ENCODE results near the gene NGB. TPM values are rescaled to one million over a fixed set of nuclear protein-coding genes. Genes with fewer than 3 reads are reported as not detected.

NGB gene
- total RNA-seq, 2 experiments from 2014 or later, result not detected

DNA sequence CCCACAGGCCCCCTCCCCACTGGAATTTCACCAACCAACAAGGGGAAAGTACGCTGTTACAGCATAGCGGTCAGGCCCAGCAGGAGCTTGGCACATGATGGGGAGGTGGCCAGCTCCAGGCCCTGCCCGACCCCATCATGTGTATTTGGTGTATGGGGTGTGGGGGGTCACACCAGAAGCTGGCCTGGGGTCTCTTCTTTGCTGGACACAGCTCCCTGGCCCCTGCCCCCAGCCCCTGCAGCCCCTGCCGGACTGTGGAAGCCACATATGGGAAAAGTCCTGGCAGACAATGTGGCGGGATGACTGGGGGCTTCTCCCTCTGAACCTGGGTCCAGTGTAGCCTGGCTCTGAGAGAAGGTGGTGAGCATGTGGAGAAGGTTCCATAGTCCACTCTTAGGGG, 12.4 kb downstream of the NGB start:
- H3K27me3 Mint-ChIP-seq (ENCODE audit: low read depth), result peaks cover 5% of the 10 kb centered on the region
- no peak for DNase-seq
- no peaks in the 10 kb centered on the region for H3K36me3 Mint-ChIP-seq (ENCODE audit: low read depth)
- H3K9me3 Mint-ChIP-seq, result no peaks in the 10 kb centered on the region
- CTCF ChIA-PET, result no interaction called here
- no peak overlapping the region for H3K27ac Mint-ChIP-seq
- no peak overlapping the region for H3K4me3 Mint-ChIP-seq
- H3K4me1 Mint-ChIP-seq (ENCODE audit: low read depth), result no peaks in the 10 kb centered on the region
- intact Hi-C loops (cut with micrococcal nuclease), result no loop called here

DNA sequence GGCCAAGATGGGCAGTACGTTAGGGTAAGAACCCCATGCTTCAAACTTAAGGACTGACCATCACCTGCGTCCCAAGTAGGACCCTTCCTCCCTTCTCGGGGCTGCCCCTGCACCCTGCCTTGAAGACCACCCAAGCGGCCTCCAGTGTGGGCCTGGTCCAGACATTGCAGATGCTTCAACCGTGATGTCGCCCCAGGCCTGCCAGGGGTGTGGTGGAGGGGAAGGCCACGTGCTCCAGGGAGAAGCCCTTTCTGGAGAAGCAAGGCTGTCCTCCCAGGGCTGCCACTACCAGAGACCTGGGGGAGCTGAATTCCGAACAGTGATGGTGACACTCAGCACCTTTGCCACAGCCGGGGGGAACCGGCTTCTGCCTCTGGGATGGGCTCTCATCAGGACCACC, 13.3 kb downstream of the NGB start:
- CTCF ChIA-PET, result no interaction called here
- H3K36me3 Mint-ChIP-seq (ENCODE audit: low read depth), result no peaks in the 10 kb centered on the region
- no peak overlapping the region for H3K27ac Mint-ChIP-seq
- no peaks in the 10 kb centered on the region for H3K4me1 Mint-ChIP-seq (ENCODE audit: low read depth)
- no peak for DNase-seq
- no peak overlapping the region for H3K4me3 Mint-ChIP-seq
- H3K27me3 Mint-ChIP-seq (ENCODE audit: low read depth), result peaks cover 5% of the 10 kb centered on the region
- intact Hi-C loops (cut with micrococcal nuclease), result no loop called here
- no peaks in the 10 kb centered on the region for H3K9me3 Mint-ChIP-seq

DNA sequence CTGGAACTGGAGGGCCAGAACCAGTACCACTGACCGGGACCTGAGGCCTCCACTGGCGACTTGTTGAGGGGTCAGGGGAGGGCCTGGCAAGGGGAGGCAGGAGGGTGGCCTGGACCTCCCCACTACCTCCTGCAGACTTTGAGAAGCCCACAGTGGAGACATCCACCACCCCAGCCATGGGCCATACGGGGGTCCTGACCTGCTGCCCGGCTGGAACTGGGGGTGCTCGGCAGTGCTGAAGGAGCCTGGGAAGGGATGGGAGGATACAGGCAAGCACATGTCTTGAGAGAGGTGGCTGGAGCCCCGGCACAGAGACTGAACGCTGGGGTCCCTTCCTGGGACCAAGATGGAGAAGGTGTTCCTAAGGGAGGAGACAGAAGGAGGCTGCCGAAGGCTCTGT, 14.3 kb downstream of the NGB start:
- CTCF ChIA-PET, result no interaction called here
- H3K27me3 Mint-ChIP-seq (ENCODE audit: low read depth), result peaks cover 3% of the 10 kb centered on the region

DNA sequence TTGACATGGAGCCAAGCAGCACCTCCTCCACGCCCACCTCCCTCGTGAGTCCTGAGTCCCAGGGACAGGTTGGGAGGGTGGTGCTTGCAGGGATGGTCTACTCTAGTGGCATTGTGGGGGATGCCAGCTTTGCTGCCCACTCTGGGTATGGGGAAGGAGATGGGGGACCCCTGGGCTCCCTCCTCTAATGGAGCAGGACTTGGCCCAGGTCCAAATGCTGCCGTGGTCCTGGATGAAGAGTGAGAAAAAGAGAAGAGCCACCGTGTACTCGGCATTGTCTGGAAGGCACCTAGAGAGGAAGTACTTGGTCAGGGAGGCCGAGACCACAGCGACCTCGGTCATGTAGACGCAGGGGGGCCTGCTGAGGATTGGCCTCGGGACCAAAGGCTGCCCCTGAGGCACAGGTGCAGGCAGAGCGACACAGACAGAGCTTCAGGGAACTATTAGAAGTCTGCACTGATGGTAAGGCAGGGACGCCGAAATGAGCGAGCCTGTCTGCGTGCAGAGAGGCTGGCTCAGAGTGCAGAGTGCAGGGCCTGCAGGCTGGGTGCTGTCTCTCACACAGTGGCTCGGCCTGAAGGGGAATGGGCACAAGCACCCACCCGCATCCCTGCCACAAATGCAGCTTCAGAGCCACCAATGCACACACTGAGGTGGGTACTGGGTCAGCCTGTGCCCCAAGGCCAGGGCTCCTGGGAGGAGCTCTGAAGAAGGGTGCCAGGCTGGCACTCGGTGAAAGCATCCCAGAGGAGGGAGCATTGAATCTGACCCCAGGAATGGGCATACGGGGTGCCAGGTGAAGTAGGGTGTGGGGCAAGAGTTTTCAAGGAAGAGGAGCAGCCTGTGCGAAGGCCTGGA, 17.4 kb downstream of the NGB start:
- no peak overlapping the region for H3K4me3 Mint-ChIP-seq
- DNase-seq, result no peak
- CTCF ChIA-PET, result no interaction called here
- no peak overlapping the region for H3K27ac Mint-ChIP-seq
- H3K27me3 Mint-ChIP-seq (ENCODE audit: low read depth), result peaks cover 3% of the 10 kb centered on the region
- intact Hi-C loops (cut with micrococcal nuclease), result no loop called here
- H3K36me3 Mint-ChIP-seq (ENCODE audit: low read depth), result no peaks in the 10 kb centered on the region
- no peaks in the 10 kb centered on the region for H3K9me3 Mint-ChIP-seq
- H3K4me1 Mint-ChIP-seq (ENCODE audit: low read depth), result no peaks in the 10 kb centered on the region

More for the DNA sequence above, 14.3 kb downstream of the NGB start:
- H3K9me3 Mint-ChIP-seq, result no peaks in the 10 kb centered on the region
- no peak overlapping the region for H3K27ac Mint-ChIP-seq
- no peak for DNase-seq
- no peaks in the 10 kb centered on the region for H3K4me1 Mint-ChIP-seq (ENCODE audit: low read depth)
- intact Hi-C loops (cut with micrococcal nuclease), result no loop called here
- H3K36me3 Mint-ChIP-seq (ENCODE audit: low read depth), result no peaks in the 10 kb centered on the region
- H3K4me3 Mint-ChIP-seq, result no peak overlapping the region

DNA sequence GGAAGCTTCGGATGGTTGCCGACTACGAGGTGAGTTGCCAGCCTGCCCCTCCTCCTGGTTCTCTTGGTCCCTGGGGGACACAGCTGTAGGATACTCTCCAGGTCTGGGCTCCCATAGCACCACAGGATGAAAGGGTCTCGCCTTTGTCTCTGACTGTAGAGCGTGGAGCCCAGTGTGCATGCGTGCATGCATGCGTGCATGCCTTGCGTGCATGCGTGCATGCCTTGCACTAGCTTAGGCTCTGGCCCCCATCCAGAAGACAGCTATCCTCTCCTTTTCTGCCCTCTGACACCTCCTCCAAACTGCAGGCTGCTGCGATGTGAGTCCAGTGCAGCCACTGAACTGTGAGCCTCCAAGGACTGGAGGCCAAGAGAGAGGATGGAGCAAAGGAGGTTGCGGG, 19.1 kb downstream of the NGB start:
- Mint-ChIP-seq H3K4me3 (no peak overlapping the region), H3K4me1 (ENCODE audit: low read depth) (no peaks in the 10 kb centered on the region), H3K27ac (no peak overlapping the region), H3K36me3 (ENCODE audit: low read depth) (no peaks in the 10 kb centered on the region), H3K27me3 (ENCODE audit: low read depth) (no peaks in the 10 kb centered on the region), H3K9me3 (no peaks in the 10 kb centered on the region)
- CTCF ChIA-PET, result no interaction called here
- DNase-seq, result no peak
- intact Hi-C loops (cut with micrococcal nuclease), result no loop called here

DNA sequence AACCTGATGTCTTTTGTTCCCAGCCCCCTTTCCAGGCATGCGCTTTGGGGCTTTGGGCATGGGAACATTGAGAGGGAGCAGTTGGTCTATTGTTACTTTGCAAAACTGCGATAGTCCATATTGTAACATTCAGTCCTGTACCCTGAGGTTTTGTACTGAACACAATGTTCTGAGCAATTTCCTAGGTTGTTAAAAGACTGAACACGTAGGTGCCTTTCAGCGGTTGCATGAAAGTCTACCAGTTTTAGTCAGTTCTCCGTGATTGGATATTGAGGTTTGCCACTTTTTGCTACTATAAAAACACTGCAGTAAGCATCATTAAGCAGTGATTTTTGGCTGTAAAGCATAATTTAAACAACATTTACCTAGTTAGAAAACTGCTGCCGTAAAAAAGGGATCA, 20.1 kb downstream of the NGB start:
- Mint-ChIP-seq H3K27ac (no peak overlapping the region), H3K27me3 (ENCODE audit: low read depth) (no peaks in the 10 kb centered on the region), H3K9me3 (no peaks in the 10 kb centered on the region), H3K4me3 (no peak overlapping the region), H3K36me3 (ENCODE audit: low read depth) (no peaks in the 10 kb centered on the region), H3K4me1 (ENCODE audit: low read depth) (no peaks in the 10 kb centered on the region)
- DNase-seq, result no peak
- intact Hi-C loops (cut with micrococcal nuclease), result no loop called here
- CTCF ChIA-PET, result no interaction called here

DNA sequence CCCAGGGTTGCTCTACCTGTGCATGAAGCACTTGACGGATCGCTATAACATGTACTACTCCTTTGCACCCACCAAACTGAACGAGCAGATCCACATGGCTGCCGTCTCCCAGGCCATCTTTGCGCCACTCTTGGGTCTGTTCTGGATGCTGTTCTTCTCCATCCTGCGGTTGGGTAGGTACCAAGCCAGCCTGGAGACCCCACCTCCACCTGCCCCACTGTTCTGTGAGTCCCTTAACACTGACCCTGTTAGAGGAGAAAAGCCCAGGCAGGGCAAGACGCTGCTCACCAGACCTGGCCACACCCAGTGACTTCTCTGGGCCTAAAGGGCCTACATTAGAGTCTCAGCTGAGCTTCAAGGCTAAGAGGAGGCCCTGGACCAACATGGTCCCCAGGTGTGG, 21.7 kb downstream of the NGB start:
- CTCF ChIA-PET, result interaction anchor here (1.3 kb wide), 1 partner anchor 53 kb away, joined by 4 read pairs; no protein-coding TSS in a partner anchor
- no peak for DNase-seq
- Mint-ChIP-seq H3K27ac (no peak overlapping the region), H3K27me3 (ENCODE audit: low read depth) (no peaks in the 10 kb centered on the region), H3K4me3 (no peak overlapping the region), H3K9me3 (no peaks in the 10 kb centered on the region), H3K36me3 (ENCODE audit: low read depth) (no peaks in the 10 kb centered on the region), H3K4me1 (ENCODE audit: low read depth) (no peaks in the 10 kb centered on the region)
- intact Hi-C loops (cut with micrococcal nuclease), result no loop called here

DNA sequence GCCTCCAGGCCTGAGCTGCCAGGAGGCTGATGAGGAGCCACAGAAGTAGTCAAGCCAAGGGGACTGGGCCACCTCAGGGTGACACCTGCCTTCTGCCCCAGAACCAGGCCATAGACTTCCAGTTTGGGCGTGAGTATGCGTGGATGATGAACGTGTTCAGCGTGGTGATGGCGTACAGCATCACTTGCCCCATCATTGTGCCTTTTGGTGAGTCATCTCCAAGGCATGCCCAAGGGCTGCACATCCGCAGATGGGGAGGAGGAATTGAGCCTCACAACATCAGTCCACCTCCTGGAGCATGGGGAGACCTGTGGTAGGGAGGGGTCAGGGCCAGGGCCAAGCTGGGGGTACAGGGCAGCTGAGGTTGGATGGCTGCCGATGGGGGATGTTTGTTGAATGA, 22.3 kb downstream of the NGB start:
- H3K27me3 Mint-ChIP-seq (ENCODE audit: low read depth), result no peaks in the 10 kb centered on the region
- no peaks in the 10 kb centered on the region for H3K9me3 Mint-ChIP-seq
- no peak overlapping the region for H3K4me3 Mint-ChIP-seq
- no peak for DNase-seq
- H3K4me1 Mint-ChIP-seq (ENCODE audit: low read depth), result no peaks in the 10 kb centered on the region
- H3K36me3 Mint-ChIP-seq (ENCODE audit: low read depth), result no peaks in the 10 kb centered on the region
- CTCF ChIA-PET, result no interaction called here
- intact Hi-C loops (cut with micrococcal nuclease), result no loop called here
- H3K27ac Mint-ChIP-seq, result no peak overlapping the region

DNA sequence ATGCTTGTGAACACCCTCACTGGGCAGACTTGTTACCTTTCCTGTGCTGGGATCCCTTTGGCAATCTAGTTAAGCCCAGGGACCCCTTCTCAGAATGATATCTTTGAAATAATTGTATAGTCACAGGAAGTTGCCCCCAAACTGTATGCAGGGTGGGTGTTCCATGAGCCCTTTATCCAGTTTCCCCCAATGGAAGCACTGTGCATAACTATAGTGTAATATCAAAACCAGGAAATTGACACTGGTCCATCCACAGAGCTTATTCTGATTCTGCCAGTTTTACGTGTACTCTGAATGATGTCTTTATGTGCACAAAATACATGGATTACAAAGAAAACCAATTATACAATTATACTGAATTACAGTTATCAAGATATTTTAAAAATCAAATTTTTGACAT, 24.2 kb downstream of the NGB start:
- Mint-ChIP-seq H3K4me3 (no peak overlapping the region), H3K27me3 (ENCODE audit: low read depth) (no peaks in the 10 kb centered on the region), H3K9me3 (no peaks in the 10 kb centered on the region), H3K4me1 (ENCODE audit: low read depth) (no peaks in the 10 kb centered on the region), H3K36me3 (ENCODE audit: low read depth) (no peaks in the 10 kb centered on the region), H3K27ac (no peak overlapping the region)
- CTCF ChIA-PET, result no interaction called here
- intact Hi-C loops (cut with micrococcal nuclease), result no loop called here
- DNase-seq, result no peak

DNA sequence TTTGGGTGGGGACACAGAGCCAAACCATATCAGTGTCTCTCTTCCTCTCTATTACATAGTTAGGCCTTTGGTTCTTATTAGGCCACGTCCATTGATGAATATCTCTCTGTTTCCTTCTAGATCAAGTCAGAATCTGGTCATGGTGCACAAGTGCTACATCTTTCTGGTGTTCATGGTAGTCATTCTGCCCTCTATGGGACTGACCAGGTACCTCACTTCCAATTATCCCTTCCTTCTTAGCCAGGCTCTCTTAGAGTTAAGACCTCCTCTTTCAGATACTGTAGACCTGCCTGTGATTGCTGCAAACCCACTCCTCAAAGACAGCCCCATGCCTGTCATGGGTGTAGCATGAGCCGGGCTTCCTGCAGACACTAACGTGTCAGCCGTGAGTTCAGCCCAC, 25.2 kb downstream of the NGB start:
- Mint-ChIP-seq H3K4me3 (no peak overlapping the region), H3K9me3 (no peaks in the 10 kb centered on the region), H3K27ac (no peak overlapping the region), H3K36me3 (ENCODE audit: low read depth) (no peaks in the 10 kb centered on the region), H3K4me1 (ENCODE audit: low read depth) (no peaks in the 10 kb centered on the region), H3K27me3 (ENCODE audit: low read depth) (no peaks in the 10 kb centered on the region)
- no peak for DNase-seq
- intact Hi-C loops (cut with micrococcal nuclease), result no loop called here
- CTCF ChIA-PET, result interaction anchor here (1.3 kb wide), 1 partner anchor 13 kb away, joined by 3 read pairs; no protein-coding TSS in a partner anchor

DNA sequence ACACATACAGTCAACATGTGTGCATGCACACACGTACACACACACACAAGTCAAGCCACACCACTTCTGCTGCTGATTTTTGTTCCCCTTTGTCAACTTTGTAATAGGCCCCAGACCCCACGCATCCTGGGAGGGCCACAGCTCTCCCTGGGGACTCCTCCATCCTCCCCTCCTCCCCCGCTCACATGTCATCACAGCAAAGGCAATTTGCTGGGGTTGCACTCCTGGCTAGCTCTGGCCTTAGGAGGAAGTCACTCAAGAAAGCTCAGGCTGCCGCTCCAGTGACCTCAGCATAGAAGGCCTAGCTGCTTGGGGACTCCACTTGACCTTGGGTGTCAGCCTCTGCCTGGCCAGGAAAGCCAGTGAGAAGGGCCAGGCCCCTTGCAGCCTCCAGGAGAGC, 27.2 kb downstream of the NGB start:
- intact Hi-C loops (cut with micrococcal nuclease), result no loop called here
- no peaks in the 10 kb centered on the region for H3K36me3 Mint-ChIP-seq (ENCODE audit: low read depth)
- H3K9me3 Mint-ChIP-seq, result no peaks in the 10 kb centered on the region
- no peak overlapping the region for H3K4me3 Mint-ChIP-seq
- DNase-seq, result no peak
- no peaks in the 10 kb centered on the region for H3K4me1 Mint-ChIP-seq (ENCODE audit: low read depth)
- CTCF ChIA-PET, result interaction anchor here (0.6 kb wide), 1 partner anchor 368 kb away, joined by 3 read pairs; no protein-coding TSS in a partner anchor
- H3K27me3 Mint-ChIP-seq (ENCODE audit: low read depth), result no peaks in the 10 kb centered on the region
- H3K27ac Mint-ChIP-seq, result no peak overlapping the region

DNA sequence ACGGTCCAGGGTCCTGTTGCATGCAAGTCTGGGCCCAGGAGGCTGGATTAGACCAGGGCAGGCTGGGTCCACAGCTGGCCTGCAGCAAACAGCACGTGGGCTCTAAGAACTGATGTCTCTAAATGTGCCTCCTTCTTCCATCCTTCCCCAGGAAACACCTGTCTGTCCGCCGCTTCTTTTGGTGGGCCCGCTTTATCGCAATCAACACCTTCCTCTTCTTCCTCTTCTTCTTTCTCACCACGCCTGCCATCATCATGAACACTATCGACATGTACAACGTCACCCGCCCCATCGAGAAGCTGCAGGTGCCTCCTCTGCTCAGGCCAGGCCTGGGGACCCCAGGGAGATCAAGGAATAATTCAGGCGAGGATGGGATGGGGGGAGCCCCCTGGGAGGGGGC, 28.3 kb downstream of the NGB start:
- CTCF ChIA-PET, result interaction anchor here (0.7 kb wide), 1 partner anchor 51 kb away, joined by 3 read pairs; no protein-coding TSS in a partner anchor
- no peak for DNase-seq
- intact Hi-C loops (cut with micrococcal nuclease), result no loop called here
- Mint-ChIP-seq H3K36me3 (ENCODE audit: low read depth) (no peaks in the 10 kb centered on the region), H3K27ac (no peak overlapping the region), H3K27me3 (ENCODE audit: low read depth) (no peaks in the 10 kb centered on the region), H3K4me1 (ENCODE audit: low read depth) (no peaks in the 10 kb centered on the region), H3K9me3 (no peaks in the 10 kb centered on the region), H3K4me3 (no peak overlapping the region)

DNA sequence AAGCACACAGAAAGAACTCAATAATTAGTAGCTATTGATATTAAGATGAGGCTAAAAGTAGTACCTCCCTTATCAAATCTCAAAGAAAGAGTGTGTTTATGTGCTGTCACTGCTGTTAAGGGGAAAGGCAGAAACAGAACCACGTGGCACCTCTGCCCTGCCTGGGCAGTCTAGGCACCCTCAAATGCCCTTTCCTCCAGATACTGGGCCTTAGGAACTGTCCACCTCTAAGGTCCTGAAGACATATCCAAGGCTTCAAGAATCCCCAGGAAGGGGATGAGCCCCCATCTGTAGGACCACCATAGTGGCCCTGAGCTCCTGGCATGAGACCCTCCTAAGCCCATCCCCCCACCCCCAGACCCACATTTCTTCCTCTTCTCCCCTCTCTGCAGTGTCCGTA, 29.1 kb downstream of the NGB start:
- Mint-ChIP-seq H3K27me3 (ENCODE audit: low read depth) (no peaks in the 10 kb centered on the region), H3K36me3 (ENCODE audit: low read depth) (no peaks in the 10 kb centered on the region), H3K4me3 (no peak overlapping the region), H3K4me1 (ENCODE audit: low read depth) (no peaks in the 10 kb centered on the region), H3K9me3 (no peaks in the 10 kb centered on the region), H3K27ac (no peak overlapping the region)
- CTCF ChIA-PET, result interaction anchor here (0.6 to 0.7 kb wide), 2 partner anchors 38 to 51 kb away, joined by 3 to 4 read pairs; no protein-coding TSS in a partner anchor
- no peak for DNase-seq
- intact Hi-C loops (cut with micrococcal nuclease), result no loop called here
